Thoracic aorta (tissue), 2 donors: ENCODE measurements around the gene LRRC36. TPM values are rescaled to one million over a fixed set of nuclear protein-coding genes. Genes with fewer than 3 reads are reported as not detected.
"Not testable (repeated sequence)": the region's sequence is repeated elsewhere in the genome, so short reads cannot be mapped to it uniquely, and the experiment has no call there.

ENCODE experiments used
- ATAC-seq: fragments of 150-250 bp; one replicate; pipeline ENCODE4 v1.8.0; 2017; ENCODE audit warnings: low read depth; ENCODE audit not compliant: insufficient number of reproducible peaks, low FRiP score
- DNase-seq: peaks from one replicate; pipeline ENCODE4 v3.0.0-alpha.2; 2020; ENCODE audit warnings: low spot score
- H3K27ac ChIP-seq, 2 donors: fragments of 200-600 bp; sonication (generic); 1 replicate in 1 of 2; 2 replicates in 1 of 2; pipeline ENCODE4 v1.5.1; 2016; ENCODE audit warnings: mild to moderate bottlenecking in 2 of 2, moderate library complexity in 2 of 2
- H3K27me3 ChIP-seq: fragments of 200-600 bp; sonication (generic); replicated peaks from 2 replicates; pipeline ENCODE4 v1.6.0; 2016; ENCODE audit warnings: mild to moderate bottlenecking; ENCODE audit not compliant: insufficient read depth
- H3K36me3 ChIP-seq: fragments of 200-600 bp; sonication (generic); one replicate; pipeline ENCODE4 v1.5.1; 2016
- H3K4me1 ChIP-seq, 2 donors: fragments of 200-600 bp; sonication (generic); 1 replicate in 1 of 2; 2 replicates in 1 of 2; pipeline versions ENCODE4 v1.5.1 to v1.6.0; 2016; ENCODE audit warnings: low read depth in 2 of 2, mild to moderate bottlenecking in 1 of 2; ENCODE audit not compliant: control insufficient read depth in 1 of 2
- H3K4me3 ChIP-seq: fragments of 200-600 bp; sonication (generic); 2 replicates; pipeline ENCODE4 v1.5.1; 2016; ENCODE audit warnings: mild to moderate bottlenecking
- H3K9me3 ChIP-seq: fragments of 200-600 bp; sonication (generic); 2 replicates; pipeline ENCODE4 v1.5.1; 2016
- CTCF ChIP-seq: fragments of 200-600 bp; sonication (generic); IDR thresholded peaks from one replicate; pipeline ENCODE4 v1.5.1; 2019; ENCODE audit warnings: antibody characterized with exemption
- total RNA-seq, 2 donors: library from RNA; depleted of rRNA; stranded (reverse); fragments of >200 nt; gene quantifications; one replicate each; pipeline versions ENCODE4 v1.1.0 to v1.2.3, GENCODE V29; 2016

LRRC36 gene
- total RNA-seq, 2 donors from 2014 or later: not detected

DNA sequence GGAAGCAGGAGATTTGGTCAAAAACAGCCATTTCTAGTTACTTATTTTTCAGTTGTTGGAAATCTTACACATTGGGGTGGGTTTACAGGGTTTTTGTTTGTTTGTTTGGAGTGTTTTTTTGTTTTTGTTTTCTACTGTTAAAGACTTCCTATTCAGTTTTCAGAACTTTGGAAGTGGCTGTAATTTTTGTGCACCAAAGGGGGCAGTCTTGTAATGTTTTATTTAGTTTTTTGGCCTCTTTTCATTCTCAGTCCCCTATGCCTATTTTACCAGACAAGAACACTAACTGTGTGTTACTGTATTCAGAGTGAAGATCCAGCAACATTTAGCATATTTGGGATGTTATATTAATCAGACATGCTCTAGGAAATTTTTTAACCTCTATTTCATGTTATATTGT, 46.0 kb downstream of the LRRC36 start:
- no peak for ATAC-seq
- H3K27ac ChIP-seq: no peak overlapping the region
- no peak overlapping the region for H3K4me3 ChIP-seq
- no peaks in the 10 kb centered on the region for H3K27me3 ChIP-seq
- peak; percentile 14 for TF ChIP-seq CTCF
- no peaks in the 10 kb centered on the region for H3K9me3 ChIP-seq
- no peaks in the 10 kb centered on the region for H3K36me3 ChIP-seq
- no peak for DNase-seq
- no peaks in the 10 kb centered on the region for H3K4me1 ChIP-seq

DNA sequence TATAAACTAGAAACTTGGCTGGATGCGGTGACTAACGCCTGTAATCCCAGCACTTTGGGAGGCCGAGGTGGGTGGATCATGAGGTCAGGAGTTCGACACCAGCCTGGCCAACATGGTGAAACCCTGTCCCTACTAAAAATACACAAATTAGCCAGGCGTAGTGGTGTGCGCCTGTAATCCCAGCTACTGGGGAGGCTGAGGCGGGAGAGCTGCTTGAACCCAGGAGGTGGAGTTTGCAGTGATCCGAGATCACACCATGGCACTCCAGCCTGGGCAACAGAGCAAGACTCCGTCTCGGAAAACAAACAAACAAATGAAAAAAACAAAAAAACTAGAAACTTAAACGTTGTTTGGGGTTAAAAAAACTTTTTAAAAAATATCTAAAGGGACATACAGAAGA, 49.4 kb downstream of the LRRC36 start:
- H3K9me3 ChIP-seq, H3K4me3 ChIP-seq, H3K36me3 ChIP-seq, DNase-seq, H3K4me1 ChIP-seq, H3K27me3 ChIP-seq, H3K27ac ChIP-seq, ATAC-seq: not testable (repeated sequence)

GRCh38 chr16:67378642-67379041, 52.0 kb downstream of the LRRC36 start:
- no peak overlapping the region for H3K4me3 ChIP-seq
- no peaks in the 10 kb centered on the region for H3K4me1 ChIP-seq
- H3K27me3 ChIP-seq: no peaks in the 10 kb centered on the region
- no peak overlapping the region for H3K27ac ChIP-seq
- DNase-seq (no peak), ATAC-seq (no peak)
- TF ChIP-seq CTCF: no peak
- no peaks in the 10 kb centered on the region for H3K9me3 ChIP-seq
- H3K36me3 ChIP-seq: no peaks in the 10 kb centered on the region

DNA sequence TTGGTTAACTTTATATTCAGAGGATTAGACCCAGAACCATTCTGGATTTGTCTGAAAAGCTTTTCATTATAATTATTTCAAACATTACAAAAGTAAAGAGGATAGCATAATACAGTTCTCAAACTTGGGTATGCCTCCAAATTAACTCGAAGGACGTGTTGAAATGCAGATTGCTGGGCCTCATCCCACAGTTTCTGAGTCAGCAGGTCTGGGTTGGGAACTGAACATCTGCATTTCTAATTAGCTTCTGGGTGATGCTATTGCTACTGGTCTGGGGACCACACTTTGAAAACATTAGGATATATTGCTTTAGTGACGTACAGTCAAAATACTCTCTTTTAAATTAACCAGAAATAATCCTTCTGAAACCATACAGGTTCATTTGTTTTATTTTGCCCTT, 56.7 kb downstream of the LRRC36 start:
- ATAC-seq (no peak), DNase-seq (no peak)
- no peak for TF ChIP-seq CTCF
- Histone ChIP-seq H3K27me3 (no peaks in the 10 kb centered on the region), H3K27ac (no peak overlapping the region), H3K4me3 (no peak overlapping the region), H3K4me1 (no peaks in the 10 kb centered on the region), H3K36me3 (no peaks in the 10 kb centered on the region), H3K9me3 (no peaks in the 10 kb centered on the region)

- no peak for TF ChIP-seq CTCF
- no peaks in the 10 kb centered on the region for H3K27me3 ChIP-seq
- H3K4me1 ChIP-seq: no peaks in the 10 kb centered on the region
- no peak for DNase-seq
- no peak overlapping the region for H3K27ac ChIP-seq
- ATAC-seq: no peak
- no peaks in the 10 kb centered on the region for H3K36me3 ChIP-seq
- no peaks in the 10 kb centered on the region for H3K9me3 ChIP-seq
- no peak overlapping the region for H3K4me3 ChIP-seq
Measured at GRCh38 chr16:67384778-67385510, 58.3 kb downstream of the LRRC36 start.

DNA sequence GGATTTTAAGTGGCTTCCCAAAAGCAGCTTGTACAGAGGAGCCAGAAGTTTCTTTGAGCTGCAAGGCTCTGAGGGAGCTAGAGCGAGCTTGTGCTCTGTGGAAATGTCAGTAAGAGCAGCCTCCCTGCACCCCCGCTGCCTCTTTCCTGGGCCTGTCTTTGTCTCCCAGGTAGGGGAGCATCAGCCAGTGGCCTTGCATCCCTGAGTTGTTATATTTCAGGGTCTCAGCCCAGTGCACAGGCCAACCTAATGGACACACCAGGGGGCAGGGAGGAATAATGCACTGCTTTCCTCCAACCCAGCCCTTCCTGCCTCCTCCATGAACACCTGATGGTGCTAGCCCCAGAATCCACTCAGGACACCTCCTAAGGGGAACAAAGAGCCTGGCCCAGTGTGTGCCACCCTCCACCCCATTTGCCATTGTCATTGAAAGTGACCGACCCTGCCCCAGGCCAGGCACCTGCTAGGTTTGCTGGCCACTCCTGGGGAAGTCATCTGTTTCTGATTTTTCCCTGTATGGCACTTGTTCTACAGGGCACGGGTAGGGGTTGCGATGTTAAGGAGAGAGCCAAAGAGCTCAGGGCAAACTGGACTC, 60.3 kb downstream of the LRRC36 start:
- no peak for ATAC-seq
- no peaks in the 10 kb centered on the region for H3K36me3 ChIP-seq
- no peak for TF ChIP-seq CTCF
- DNase-seq: no peak
- H3K27me3 ChIP-seq: no peaks in the 10 kb centered on the region
- no peaks in the 10 kb centered on the region for H3K9me3 ChIP-seq
- H3K4me1 ChIP-seq: no peaks in the 10 kb centered on the region
- no peak overlapping the region for H3K27ac ChIP-seq
- no peak overlapping the region for H3K4me3 ChIP-seq
